Subcutaneous adipose tissue (tissue), 4 donors: ENCODE data around the gene KLF2. TPM values are rescaled to one million over a fixed set of nuclear protein-coding genes. Genes with fewer than 3 reads are reported as not detected.

Experiments
- CTCF ChIP-seq: fragments of 450-650 bp; IDR thresholded peaks from one replicate; pipeline ENCODE4 v1.5.1; 2016; ENCODE audit warnings: low read depth, mild to moderate bottlenecking, control low read depth, antibody characterized with exemption, moderate library complexity
- total RNA-seq, 4 donors: library from RNA; depleted of rRNA; stranded (reverse); fragments of >200 nt; gene quantifications; one replicate each; pipeline ENCODE4 v1.1.0, GENCODE V29; 2016

KLF2 gene
- total RNA-seq, 4 donors from 2014 or later: 17.8 to 70.6 (median 27.9) TPM

DNA sequence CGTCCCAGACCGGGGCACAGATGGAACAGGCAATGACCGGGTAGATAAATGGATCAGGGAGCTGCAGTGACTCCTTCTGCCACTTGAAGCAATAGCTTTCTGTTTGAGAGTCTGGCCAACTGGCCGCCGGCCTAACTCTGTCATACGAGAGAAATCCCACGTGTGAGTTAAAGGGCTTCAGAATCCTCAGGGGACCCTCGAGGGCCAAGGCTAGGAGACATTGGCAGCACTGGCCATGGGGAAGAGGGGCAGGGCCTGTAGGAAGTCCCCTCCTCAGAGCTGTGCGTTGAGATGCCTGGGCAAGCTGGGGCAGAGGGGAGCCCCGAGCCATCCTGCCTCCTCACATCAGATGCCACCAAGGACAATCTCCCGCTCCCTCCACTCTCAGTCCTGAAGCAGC lies 51.6 kb downstream of the KLF2 start:
- no peak for TF ChIP-seq CTCF

DNA sequence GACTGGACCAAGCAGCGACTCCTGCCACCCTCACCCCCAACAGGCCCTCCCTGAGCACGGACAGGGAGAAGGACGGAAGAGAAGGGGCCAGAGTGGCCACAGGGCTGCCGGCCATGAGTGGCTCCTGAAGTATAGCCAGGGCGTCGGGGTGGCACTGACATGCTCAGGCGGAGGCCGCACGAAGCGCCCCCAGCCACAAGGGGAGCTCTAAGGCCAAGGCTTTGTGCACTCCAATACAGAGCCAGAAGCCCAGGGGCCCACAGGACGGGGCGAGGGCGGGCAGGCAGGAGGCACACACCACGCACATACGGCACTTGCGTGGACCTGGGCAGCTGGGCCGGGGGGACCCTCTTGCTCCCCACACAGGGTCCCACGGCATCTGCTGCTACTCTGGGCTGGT lies 52.0 kb downstream of the KLF2 start:
- no peak for TF ChIP-seq CTCF

DNA sequence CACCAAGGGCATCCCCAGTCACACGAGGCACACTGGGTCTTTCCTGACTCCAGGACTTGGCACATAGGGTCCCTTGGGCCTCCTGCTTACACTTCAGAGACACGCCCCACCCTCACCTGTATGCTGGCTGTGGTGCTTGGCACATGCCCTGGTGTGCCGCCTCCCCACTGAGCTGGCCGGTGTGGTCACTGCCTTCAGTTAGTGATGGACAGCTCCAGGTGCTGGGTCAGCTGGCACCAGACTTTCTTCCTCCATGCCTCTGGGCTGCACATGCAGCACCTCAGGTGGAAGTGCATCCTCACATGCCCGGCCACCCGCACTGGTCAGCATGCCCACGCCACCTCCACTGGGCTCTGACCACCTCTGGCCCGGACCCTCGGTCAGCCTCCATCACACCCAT lies 52.9 kb downstream of the KLF2 start:
- TF ChIP-seq CTCF: no peak

Other genes starting within 250 kb of the KLF2 start
- 100 to 1,000 TPM; 229 to 393 (median 299) TPM for gene TPM4, start 248.3 kb upstream of the KLF2 start, total RNA-seq
- 10 to 100 TPM; 31.3 to 59.7 (median 35.6) TPM for gene RAB8A, start 212.9 kb upstream of the KLF2 start, total RNA-seq
- 1 to 10 TPM in 2 of 4 donors, under 1 TPM in 2; 0.38 to 1.5 (median 0.82) TPM for gene HSH2D, start 181.1 kb upstream of the KLF2 start, total RNA-seq
- not detected for gene CIB3, start 151.3 kb upstream of the KLF2 start, total RNA-seq
- 10 to 100 TPM; 65.7 to 78.6 (median 77.6) TPM for gene FAM32A, start 139.4 kb upstream of the KLF2 start, total RNA-seq
- 100 to 1,000 TPM in 1 of 4 donors, 10 to 100 TPM in 3; 84.9 to 108 (median 88.4) TPM for gene AP1M1, start 126.9 kb upstream of the KLF2 start, total RNA-seq
- gene EPS15L1, start 147.1 kb downstream of the KLF2 start, total RNA-seq: 10 to 100 TPM; 13.7 to 26.9 (median 20.7) TPM
- not detected for gene CALR3, start 171.3 kb downstream of the KLF2 start, total RNA-seq
- gene C19orf44, start 171.6 kb downstream of the KLF2 start, total RNA-seq: 1 to 10 TPM; 2.9 to 9.5 (median 6.3) TPM
- gene CHERP, start 217.6 kb downstream of the KLF2 start, total RNA-seq: 10 to 100 TPM in 2 of 4 donors, 1 to 10 TPM in 2; 6.4 to 12.2 (median 10.5) TPM
- 10 to 100 TPM; 30.6 to 38.1 (median 34.6) TPM for gene SLC35E1, start 247.6 kb downstream of the KLF2 start, total RNA-seq